ENCODE measurements around the gene SHMT1. TPM values are rescaled to one million over a fixed set of nuclear protein-coding genes. Genes with fewer than 3 reads are reported as not detected.
A peak's percentile ranks its signal among the peaks of the same experiment; 100 is the strongest.

SHMT1 gene
- total RNA-seq, 3 donors from 2014 or later (not counting 1 experiment from before 2014, with no cell fraction given) = 8.8 to 19.2 (median 17.3) TPM

- intact Hi-C loops (cut with micrococcal nuclease) = loop anchor here (1.0 to 2.0 kb wide), 2 partner anchors 55 to 90 kb away; partner anchors contain the start of genes LLGL1 and MIEF2
- no peaks in the 10 kb centered on the region for H3K36me3 Mint-ChIP-seq
- Histone ChIP-seq H3K27me3 (ENCODE audit: control insufficient read depth, insufficient read depth, low read length) (no peaks in the 10 kb centered on the region), H3K4me3 (ENCODE audit: low read length) (peak overlapping the region; percentile 81), H3K27ac (ENCODE audit: low read length) (peak overlapping the region; percentile 89), H3K9me3 (ENCODE audit: control insufficient read depth, insufficient read depth, low read length) (no peaks in the 10 kb centered on the region), H3K4me1 (ENCODE audit: control insufficient read depth, insufficient read depth, low read length) (peaks cover 63% of the 10 kb centered on the region), H3K36me3 (ENCODE audit: control insufficient read depth, insufficient read depth, low read length) (peaks cover 25% of the 10 kb centered on the region)
- no peaks in the 10 kb centered on the region for H3K9me3 Mint-ChIP-seq
- peak overlapping the region; percentile 91 to 99 for H3K27ac Mint-ChIP-seq
- DNase-seq (peak in 1 of 2 donors; percentile 70), ATAC-seq (peak; percentile 3 to 25 (median 4))
- peak overlapping the region; percentile 97 for H3K4me3 Mint-ChIP-seq
- no peak for TF ChIP-seq CTCF (IDR thresholded peaks at IDR 0.05)
- 4% methylated on average over 18 of the region's 18 CpGs for WGBS (ENCODE audit: insufficient coverage)
- peaks cover 78 to 79% of the 10 kb centered on the region in 2 donors for H3K4me1 Mint-ChIP-seq
- no peaks in the 10 kb centered on the region for H3K27me3 Mint-ChIP-seq (ENCODE audit: low read depth in 2 of 2)
Observed at GRCh38 chr17:18315562-18315922, 47.8 kb downstream of the SHMT1 start.

- Histone ChIP-seq H3K27me3 (ENCODE audit: control insufficient read depth, insufficient read depth, low read length) (no peaks in the 10 kb centered on the region), H3K27ac (ENCODE audit: low read length) (peak within 1 kb of the TSS; percentile 89), H3K36me3 (ENCODE audit: control insufficient read depth, insufficient read depth, low read length) (peaks cover 20% of the 10 kb centered on the region), H3K4me1 (ENCODE audit: control insufficient read depth, insufficient read depth, low read length) (peaks cover 57% of the 10 kb centered on the region), H3K4me3 (ENCODE audit: low read length) (peak within 1 kb of the TSS; percentile 81), H3K9me3 (ENCODE audit: control insufficient read depth, insufficient read depth, low read length) (no peaks in the 10 kb centered on the region)
- ATAC-seq = peak; percentile 91 to 97 (median 92)
- under 1% methylated on average over 78 of the region's 78 CpGs for WGBS (ENCODE audit: insufficient coverage)
- no peaks in the 10 kb centered on the region for H3K9me3 Mint-ChIP-seq
- intact Hi-C loops (cut with micrococcal nuclease) = loop anchor here (1.0 to 2.0 kb wide), 2 partner anchors 54 to 90 kb away; partner anchors contain the start of genes LLGL1 and MIEF2
- peak within 1 kb of the TSS; percentile 91 to 99 for H3K27ac Mint-ChIP-seq
- H3K4me3 Mint-ChIP-seq = peak within 1 kb of the TSS; percentile 97
- no peak for TF ChIP-seq CTCF (IDR thresholded peaks at IDR 0.05)
- DNase-seq = peak; percentile 92 to 97
- peaks cover 73 to 78% of the 10 kb centered on the region in 2 donors for H3K4me1 Mint-ChIP-seq
- H3K27me3 Mint-ChIP-seq (ENCODE audit: low read depth in 2 of 2) = no peaks in the 10 kb centered on the region
- H3K36me3 Mint-ChIP-seq = no peaks in the 10 kb centered on the region
Observed at GRCh38 chr17:18314731-18315561, 48.4 kb downstream of the SHMT1 start, which contains the start of the genes SMCR8 and TOP3A. TSS of gene SMCR8 (plus strand) at chr17:18315293. CDS start at chr17:18315790, 497 bp downstream. TSS of gene TOP3A (minus strand) at chr17:18314994. CDS start at chr17:18314778, 216 bp downstream.

- H3K36me3 Mint-ChIP-seq = no peaks in the 10 kb centered on the region
- DNase-seq = no peak
- peak overlapping the region; percentile 81 for H3K4me3 ChIP-seq (ENCODE audit: low read length)
Observed at GRCh38 chr17:18314059-18314730, 49.2 kb downstream of the SHMT1 start.

More at GRCh38 chr17:18314059-18314730, 49.2 kb downstream of the SHMT1 start:
- Mint-ChIP-seq H3K27ac (peak overlapping the region; percentile 91 to 99), H3K9me3 (no peaks in the 10 kb centered on the region), H3K4me3 (peak overlapping the region; percentile 97), H3K4me1 (peaks cover 65 to 70% of the 10 kb centered on the region in 2 donors), H3K27me3 (ENCODE audit: low read depth in 2 of 2) (no peaks in the 10 kb centered on the region)
- intact Hi-C loops (cut with micrococcal nuclease) = loop anchor here (2.0 kb wide), 1 partner anchor 53 kb away; the partner anchor contains the start of gene MIEF2
- peak in 2 of 3 donors; percentile 1 to 11 for ATAC-seq
- TF ChIP-seq CTCF (IDR thresholded peaks at IDR 0.05) = no peak
- Histone ChIP-seq H3K27ac (ENCODE audit: low read length) (peak overlapping the region; percentile 89), H3K36me3 (ENCODE audit: control insufficient read depth, insufficient read depth, low read length) (peaks cover 13% of the 10 kb centered on the region), H3K27me3 (ENCODE audit: control insufficient read depth, insufficient read depth, low read length) (no peaks in the 10 kb centered on the region), H3K9me3 (ENCODE audit: control insufficient read depth, insufficient read depth, low read length) (no peaks in the 10 kb centered on the region), H3K4me1 (ENCODE audit: control insufficient read depth, insufficient read depth, low read length) (peaks cover 50% of the 10 kb centered on the region)
- WGBS (ENCODE audit: insufficient coverage) = under 1% methylated on average over 39 of the region's 39 CpGs
